Right cardiac atrium (tissue), 5 donors: Measurements from ENCODE around the gene EDN2. TPM values are rescaled to one million over a fixed set of nuclear protein-coding genes. Genes with fewer than 3 reads are reported as not detected.
A peak's percentile ranks its signal among the peaks of the same experiment; 100 is the strongest.

ENCODE experiments used
- ATAC-seq, 2 donors: fragments of 200-7000 bp; cut with Tn5 transposase; one replicate each; pipeline versions ENCODE4 v1.8.0 to v1.9.1; 2020; ENCODE audit warnings: moderate library complexity in 2 of 2, mild to moderate bottlenecking in 1 of 2
- DNase-seq, 3 donors: peaks; one replicate each; pipeline ENCODE4 v3.0.0-alpha.2; 2020
- H3K27ac ChIP-seq: one replicate; pipeline ENCODE4 v1.5.1; 2013; ENCODE audit warnings: mild to moderate bottlenecking, low read length, control low read depth, moderate library complexity
- H3K27me3 ChIP-seq: one replicate; pipeline ENCODE4 v1.6.1; 2013; ENCODE audit not compliant: control insufficient read depth, insufficient read depth
- H3K4me1 ChIP-seq: one replicate; pipeline ENCODE4 v1.6.1; 2013; ENCODE audit warnings: low read length; ENCODE audit not compliant: control insufficient read depth, insufficient read depth
- H3K4me3 ChIP-seq: one replicate; pipeline ENCODE4 v1.5.1; 2013; ENCODE audit warnings: low read length, control low read depth
- H3K9me3 ChIP-seq: one replicate; pipeline ENCODE4 v1.6.1; 2013; ENCODE audit warnings: low read length; ENCODE audit not compliant: control insufficient read depth
- WGBS: extraction: QIAGEN DNeasy Blood & Tissue Kit; methylation state at CpG from one replicate; pipeline ENCODE4 v1.1.7; 2013; 5-methylcytosine and 5-hydroxymethylcytosine counted together
- intact Hi-C, 4 donors: fragments of 100-400 bp; cut with DNase I; formaldehyde crosslinking; loops; one replicate each; pipeline versions ENCODE4 v1.11.0 to v1.14.0; 2022 to 2023
- polyA plus RNA-seq: library from polyadenylated mRNA; stranded (reverse); fragments of 200-250 nt; gene quantifications from one replicate; pipeline ENCODE4 v1.2.3, GENCODE V29; 2013
- total RNA-seq, 4 donors: library from RNA; stranded (reverse); fragmentation: NEBNext Ultra II Directional; extraction: Animal tissue kit (Norgen Biotek cat#: 25700); gene quantifications; one replicate each; pipeline ENCODE4 v1.2.1, GENCODE V29; 2021
- donor health status: healthy with polysubstance abuse.
- donor health status: DM: no; HTN: yes; CAD: no.
- donor health status: DM: no; HTN: no; CAD: no.
- donor health status: DM: no; HTN: yes; CAD: no; lungs with severe emphysema.
- donor health status: DM: yes; HTN: yes; CAD: no.

Gene EDN2
- total and polyA plus RNA-seq, 5 donors: 0.07 to 0.56 (median 0.37) TPM

DNA sequence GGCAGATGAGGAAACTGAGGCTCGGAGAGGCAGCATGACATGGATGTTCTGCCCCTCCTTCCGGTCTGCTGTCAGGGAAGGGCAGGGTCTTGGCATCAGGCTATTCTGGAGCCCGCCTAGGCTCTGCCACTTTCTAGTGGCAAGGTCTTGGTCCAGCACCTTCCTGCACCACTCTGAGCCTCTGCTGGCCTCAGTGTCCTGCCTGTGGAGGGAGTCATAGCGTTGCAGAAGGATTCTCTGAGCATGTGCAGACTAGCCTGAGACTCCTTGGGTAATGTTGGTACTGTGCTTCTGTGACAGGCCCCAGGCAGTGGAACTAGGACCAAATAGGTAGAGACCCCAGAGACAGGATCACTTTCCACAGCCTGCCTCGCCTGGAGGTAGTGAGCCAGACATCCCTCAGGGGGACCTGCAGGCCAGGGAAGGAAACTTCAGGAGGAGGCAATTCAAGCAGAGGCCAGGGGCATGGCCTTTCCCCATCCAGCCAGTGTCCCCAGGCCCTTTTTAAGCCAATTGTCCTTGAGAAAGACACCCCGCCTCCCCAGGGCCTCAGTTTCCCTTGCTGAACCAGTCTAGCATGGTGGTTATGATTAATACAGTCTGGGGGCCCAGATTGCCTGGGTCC, 10.6 kb downstream of the EDN2 start:
- intact Hi-C loops: no loop called here
- peak in 1 of 3 donors; percentile 54 for DNase-seq
- WGBS: 91% methylated on average over 6 of the region's 6 CpGs
- no peak for ATAC-seq
- Histone ChIP-seq H3K4me3 (no peak overlapping the region), H3K9me3 (no peaks in the 10 kb centered on the region), H3K27me3 (no peaks in the 10 kb centered on the region), H3K27ac (no peak overlapping the region), H3K4me1 (no peaks in the 10 kb centered on the region)

DNA sequence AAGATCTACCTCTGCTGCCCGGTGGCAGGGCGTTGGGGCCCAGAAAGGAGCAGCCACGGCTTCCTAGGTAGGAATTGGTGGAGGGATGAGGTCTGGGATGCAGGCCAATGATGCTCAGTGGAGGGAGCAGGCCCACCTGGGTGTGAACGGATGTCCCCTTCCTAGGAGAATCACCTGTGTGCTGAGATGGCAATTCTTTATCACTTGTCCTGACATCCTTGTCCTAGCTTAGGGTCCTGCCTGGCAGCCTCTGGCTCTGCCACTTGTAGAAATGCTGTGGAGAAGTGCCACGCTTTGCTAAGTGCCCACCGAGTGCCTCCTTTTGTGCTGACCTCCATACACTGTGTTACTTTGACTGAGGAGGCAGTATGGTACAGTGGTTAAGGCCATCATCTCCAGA, 12.8 kb downstream of the EDN2 start:
- no peak for ATAC-seq
- Histone ChIP-seq H3K9me3 (no peaks in the 10 kb centered on the region), H3K4me3 (no peak overlapping the region), H3K4me1 (no peaks in the 10 kb centered on the region), H3K27me3 (no peaks in the 10 kb centered on the region), H3K27ac (no peak overlapping the region)
- no peak for DNase-seq
- intact Hi-C loops: no loop called here
- WGBS: 90% methylated on average over 6 of the region's 6 CpGs

DNA sequence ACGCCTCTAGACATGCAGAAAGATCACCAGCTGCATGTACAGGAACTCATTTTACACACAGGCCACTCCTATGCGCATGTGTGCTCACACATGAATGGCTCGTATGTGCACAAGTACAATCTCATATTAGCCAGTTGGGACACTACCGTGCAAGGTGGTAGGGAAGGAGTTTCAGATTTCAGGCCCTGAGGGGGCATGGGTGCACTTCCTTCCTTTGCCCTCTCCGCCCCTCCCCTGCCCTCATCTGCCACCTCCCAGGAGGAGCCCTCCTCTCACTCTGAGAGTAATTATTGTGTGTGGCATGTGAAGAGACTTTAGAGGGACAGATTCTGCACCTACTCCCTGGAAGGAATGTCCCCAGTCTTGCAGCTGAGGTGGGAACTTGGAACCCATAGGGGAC, 14.8 kb downstream of the EDN2 start:
- no peaks in the 10 kb centered on the region for H3K9me3 ChIP-seq
- no peak for ATAC-seq
- H3K27me3 ChIP-seq: no peaks in the 10 kb centered on the region
- intact Hi-C loops: no loop called here
- H3K27ac ChIP-seq: no peak overlapping the region
- no peak for DNase-seq
- no peak overlapping the region for H3K4me3 ChIP-seq
- H3K4me1 ChIP-seq: no peaks in the 10 kb centered on the region
- WGBS: 67% methylated on average over 5 of the region's 5 CpGs

DNA sequence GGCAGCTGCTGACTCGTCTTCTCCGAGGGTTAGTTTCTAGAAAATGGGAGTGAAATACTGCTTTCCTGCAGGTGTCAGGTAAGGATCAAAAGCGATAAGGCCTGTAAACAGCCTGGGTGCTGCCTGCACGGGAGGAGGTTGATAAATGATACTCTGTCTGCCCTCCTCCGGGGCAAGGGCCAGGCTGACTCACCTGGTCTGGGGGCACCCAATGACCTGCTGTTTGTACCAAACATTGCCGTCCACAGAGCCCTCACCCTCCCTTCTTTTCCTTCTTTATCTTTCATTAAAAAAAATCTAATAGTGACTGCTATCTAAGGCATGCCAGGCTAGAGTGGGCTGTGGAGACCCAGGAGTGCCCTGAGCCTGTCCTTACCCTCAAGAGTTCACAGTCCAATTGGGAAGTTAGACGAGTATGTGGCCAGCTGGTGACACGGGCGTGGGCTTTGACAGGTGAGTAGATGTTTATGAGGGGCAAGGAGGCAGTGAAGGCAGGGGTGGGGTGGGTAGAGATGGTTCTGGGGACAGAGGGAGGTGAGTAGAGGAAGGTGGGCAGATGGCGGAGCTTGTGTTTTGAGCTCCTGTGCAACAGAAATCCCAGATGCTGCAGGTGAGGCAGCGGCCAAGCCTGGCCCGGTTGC, 16.2 kb downstream of the EDN2 start:
- intact Hi-C loops: no loop called here

DNA sequence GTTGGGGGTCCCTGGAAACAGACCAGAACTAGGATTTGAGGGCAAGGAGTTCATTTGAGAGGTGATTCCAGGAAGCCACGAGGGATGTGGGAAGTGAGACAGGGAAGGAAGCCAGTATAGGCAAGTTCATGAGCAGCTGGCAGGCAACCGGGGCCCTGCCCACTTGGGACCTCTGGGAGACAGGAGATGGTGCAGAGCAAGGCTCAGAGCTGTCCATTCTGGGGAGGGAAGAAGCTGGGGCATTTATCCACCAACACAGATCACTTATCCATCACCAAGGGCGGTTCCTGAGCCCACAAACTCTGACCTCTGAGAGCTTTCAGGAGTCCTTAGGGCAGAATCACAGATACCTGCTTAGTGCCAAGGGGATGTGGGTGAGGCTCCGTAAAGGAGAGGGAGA, 16.8 kb downstream of the EDN2 start:
- ATAC-seq: no peak
- no peaks in the 10 kb centered on the region for H3K27me3 ChIP-seq
- DNase-seq: no peak
- no peaks in the 10 kb centered on the region for H3K9me3 ChIP-seq
- H3K4me1 ChIP-seq: no peaks in the 10 kb centered on the region
- H3K27ac ChIP-seq: no peak overlapping the region
- intact Hi-C loops: no loop called here
- H3K4me3 ChIP-seq: no peak overlapping the region
- WGBS: 53% methylated on average over 4 of the region's 4 CpGs

More for the DNA sequence above, 16.2 kb downstream of the EDN2 start:
- Histone ChIP-seq H3K4me1 (no peaks in the 10 kb centered on the region), H3K27me3 (no peaks in the 10 kb centered on the region), H3K4me3 (no peak overlapping the region), H3K9me3 (no peaks in the 10 kb centered on the region), H3K27ac (no peak overlapping the region)
- WGBS: 85% methylated on average over 12 of the region's 12 CpGs
- no peak for DNase-seq
- no peak for ATAC-seq

DNA sequence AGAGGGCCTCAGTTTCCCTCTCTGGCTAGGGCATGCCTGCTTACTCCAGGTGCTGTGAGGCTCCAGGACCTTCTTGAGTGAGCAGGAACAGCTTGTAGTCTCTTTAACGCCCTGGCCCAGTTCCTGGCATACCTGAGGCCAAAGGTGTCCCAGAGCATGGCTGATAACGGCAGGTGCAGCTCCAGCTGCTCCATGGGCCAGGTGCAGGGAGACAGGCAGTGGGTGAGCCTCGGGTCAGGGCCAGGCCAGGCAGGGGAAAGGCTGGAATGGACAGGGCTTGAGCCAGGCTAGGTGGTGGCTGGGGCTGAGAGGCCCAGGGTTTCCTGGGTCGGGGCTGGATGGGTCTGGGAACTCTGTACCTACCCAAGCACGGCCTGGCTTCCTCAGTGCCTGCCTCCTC, 18.3 kb downstream of the EDN2 start:
- H3K27me3 ChIP-seq: no peaks in the 10 kb centered on the region
- no peaks in the 10 kb centered on the region for H3K9me3 ChIP-seq
- intact Hi-C loops: no loop called here
- no peak for DNase-seq
- H3K4me1 ChIP-seq: peaks cover 2% of the 10 kb centered on the region
- no peak overlapping the region for H3K4me3 ChIP-seq
- H3K27ac ChIP-seq: no peak overlapping the region
- 86% methylated on average over 5 of the region's 5 CpGs for WGBS
- no peak for ATAC-seq

DNA sequence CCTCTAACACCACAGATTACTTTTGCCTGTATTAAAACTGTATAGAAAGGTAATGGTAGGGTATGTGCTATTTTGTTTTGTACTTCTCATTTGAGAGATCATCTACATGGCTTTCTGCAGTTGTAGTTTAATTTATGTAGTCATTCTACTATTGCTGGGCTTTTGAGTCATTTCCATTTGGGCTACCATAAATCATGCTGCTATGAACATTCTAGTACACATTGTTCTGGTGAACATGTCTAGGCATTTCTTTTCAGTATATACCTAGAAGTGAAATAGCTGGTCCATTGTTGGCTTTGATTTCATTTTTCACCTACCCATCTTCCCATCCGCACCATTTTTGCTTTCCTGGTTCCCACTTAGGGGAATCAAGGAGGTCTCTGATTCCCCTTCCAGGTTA, 18.7 kb downstream of the EDN2 start:
- DNase-seq (no peak), ATAC-seq (no peak)

DNA sequence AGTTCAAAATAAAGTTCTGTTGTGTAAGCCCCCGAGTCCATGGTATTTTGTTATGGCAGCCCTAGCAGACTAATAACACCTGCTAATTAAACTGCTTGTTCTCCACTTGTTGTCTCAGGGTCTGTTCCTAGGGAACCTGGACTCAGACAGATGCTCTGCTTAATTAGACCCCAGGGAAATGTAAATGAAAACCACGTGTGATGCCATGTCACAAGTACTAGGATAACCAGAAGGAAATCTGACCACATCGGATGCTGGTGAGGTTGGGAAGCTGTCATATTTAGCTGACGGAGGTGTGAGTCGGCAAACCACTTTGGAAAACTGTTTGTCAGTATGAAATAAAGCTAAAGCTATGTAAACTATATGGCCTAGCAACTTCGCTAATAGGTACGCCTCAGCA, 19.6 kb downstream of the EDN2 start:
- Histone ChIP-seq H3K27me3 (no peaks in the 10 kb centered on the region), H3K4me3 (no peak overlapping the region), H3K27ac (no peak overlapping the region), H3K9me3 (no peaks in the 10 kb centered on the region), H3K4me1 (peaks cover 2% of the 10 kb centered on the region)
- DNase-seq (no peak), ATAC-seq (no peak)
- intact Hi-C loops: no loop called here
- WGBS: 89% methylated on average over 7 of the region's 7 CpGs

More for the DNA sequence above, 18.7 kb downstream of the EDN2 start:
- 93% methylated on average over 1 of the region's 1 CpG for WGBS
- intact Hi-C loops: no loop called here
- Histone ChIP-seq H3K27me3 (no peaks in the 10 kb centered on the region), H3K4me3 (no peak overlapping the region), H3K9me3 (no peaks in the 10 kb centered on the region), H3K27ac (no peak overlapping the region), H3K4me1 (peaks cover 2% of the 10 kb centered on the region)

DNA sequence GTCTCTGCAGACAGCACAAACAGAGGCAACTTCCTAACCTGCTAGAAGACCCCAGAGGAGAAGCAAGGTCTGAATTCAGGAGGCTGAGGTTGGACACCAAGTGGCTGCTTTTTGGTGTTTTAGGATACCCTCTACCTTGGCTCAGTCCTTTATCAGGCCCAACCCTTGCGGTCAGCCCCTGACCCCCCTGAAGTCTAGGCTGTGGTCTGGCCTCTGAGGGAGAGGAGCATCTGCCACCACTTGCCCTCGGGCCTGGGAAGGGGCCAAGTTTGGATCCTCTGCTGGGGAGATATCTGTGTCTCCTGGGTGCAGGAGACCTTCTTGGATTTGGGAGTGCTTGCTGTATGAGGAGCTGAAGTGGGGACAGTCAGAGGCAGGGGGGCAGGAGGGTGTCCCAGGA, 21.0 kb downstream of the EDN2 start:
- intact Hi-C loops: no loop called here
- Histone ChIP-seq H3K27me3 (no peaks in the 10 kb centered on the region), H3K4me3 (no peak overlapping the region), H3K27ac (no peak overlapping the region), H3K9me3 (no peaks in the 10 kb centered on the region), H3K4me1 (peaks cover 2% of the 10 kb centered on the region)
- DNase-seq (no peak), ATAC-seq (no peak)
- WGBS: 86% methylated on average over 2 of the region's 2 CpGs

DNA sequence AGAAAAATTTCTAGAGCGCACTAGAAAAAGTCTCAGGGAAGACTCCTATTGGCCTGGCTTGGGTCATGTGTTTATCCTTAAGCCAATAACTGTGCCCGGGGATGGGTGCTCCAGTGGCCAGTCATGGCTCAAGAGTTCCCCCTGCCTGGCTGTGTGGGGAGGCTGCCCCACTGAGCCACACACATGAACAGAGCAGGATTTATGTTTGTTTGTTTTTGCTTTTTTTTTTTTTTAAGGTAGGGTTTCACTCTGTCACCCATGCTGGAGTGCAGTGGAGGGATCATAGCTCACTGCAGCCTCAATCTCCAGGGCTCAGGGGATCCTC, 21.8 kb downstream of the EDN2 start:
- Histone ChIP-seq H3K27me3 (no peaks in the 10 kb centered on the region), H3K4me1 (peaks cover 2% of the 10 kb centered on the region), H3K9me3 (no peaks in the 10 kb centered on the region), H3K27ac (no peak overlapping the region), H3K4me3 (no peak overlapping the region)
- DNase-seq: no peak
- ATAC-seq: no peak
- intact Hi-C loops: no loop called here
- WGBS: 98% methylated on average over 2 of the region's 2 CpGs

DNA sequence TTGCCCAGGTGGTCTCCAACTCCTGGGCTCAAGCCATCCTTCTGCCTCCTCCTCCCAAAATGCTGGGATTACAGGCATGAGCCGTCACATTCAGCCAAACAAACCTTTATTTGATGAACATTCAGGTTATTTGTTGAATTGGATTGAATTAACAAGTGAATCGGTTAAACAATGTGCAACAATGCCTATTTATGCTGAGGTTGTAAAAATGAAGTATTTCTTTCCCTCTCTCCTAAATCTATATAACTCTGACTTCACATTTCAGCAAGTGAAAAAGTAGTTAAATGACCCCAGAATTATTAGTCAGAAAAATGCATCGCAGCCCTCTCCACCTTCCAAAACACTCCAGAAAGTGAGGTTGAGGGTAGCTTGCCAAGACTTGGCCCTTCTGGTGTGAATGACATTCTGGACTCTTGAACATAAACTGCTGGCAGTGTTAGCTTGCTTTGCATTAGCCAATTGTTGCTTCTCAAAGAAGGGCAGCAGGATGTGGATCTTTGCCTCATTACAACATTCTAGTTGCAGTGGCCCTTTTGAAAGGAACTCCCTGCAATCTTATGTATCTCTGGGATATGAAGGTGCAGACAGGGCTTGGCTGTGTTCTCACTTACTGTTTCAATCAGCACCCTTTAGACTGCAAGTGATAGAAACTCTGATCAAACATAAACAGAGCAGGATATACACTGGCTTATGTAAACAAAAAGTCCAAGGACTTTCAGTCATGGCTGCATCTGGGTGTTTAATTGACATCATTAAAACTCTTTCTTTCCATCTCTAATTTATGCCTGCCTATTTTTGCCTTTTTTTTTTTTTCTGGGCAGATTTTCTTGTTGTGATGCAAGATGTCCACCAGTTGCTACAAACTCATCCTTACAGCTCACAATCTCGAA, 22.4 kb downstream of the EDN2 start:
- peaks cover 2% of the 10 kb centered on the region for H3K4me1 ChIP-seq
- H3K27ac ChIP-seq: no peak overlapping the region
- ATAC-seq (no peak), DNase-seq (no peak)
- intact Hi-C loops: no loop called here
- no peaks in the 10 kb centered on the region for H3K27me3 ChIP-seq
- H3K4me3 ChIP-seq: no peak overlapping the region
- H3K9me3 ChIP-seq: no peaks in the 10 kb centered on the region
- 51% methylated on average over 4 of the region's 4 CpGs for WGBS
